Left hindlimb (tissue), 1 donor: ENCODE data around the gene ZFYVE9.
"Not testable (repeated sequence)": the region's sequence is repeated elsewhere in the genome, so short reads cannot be mapped to it uniquely, and the experiment has no call there.

Experiments used
- DNase-seq: peaks from one replicate; pipeline ENCODE4 v3.0.0-alpha.2; 2018

Gene ZFYVE9

GRCh38 chr1:52141513-52142219 is at the start of gene ZFYVE9:
ZFYVE9 (plus strand) TSS chr1:52142089; CDS start chr1:52233207, 91,118 bp downstream.
- peak; percentile 86 for DNase-seq

GRCh38 chr1:52094300-52094699 is 47.6 kb upstream of the ZFYVE9 start:
- DNase-seq: not testable (repeated sequence)

- DNase-seq: no peak
These were observed 45.7 kb upstream of the ZFYVE9 start for GRCh38 chr1:52096216-52096615.

GRCh38 chr1:52098139-52098871 is 43.6 kb upstream of the ZFYVE9 start:
- DNase-seq: no peak

- DNase-seq: no peak
These were observed 39.4 kb upstream of the ZFYVE9 start for GRCh38 chr1:52102336-52103013.

- no peak for DNase-seq
These were observed 30.4 kb upstream of the ZFYVE9 start for GRCh38 chr1:52111492-52111891.

- no peak for DNase-seq
These were observed 29.4 kb upstream of the ZFYVE9 start for GRCh38 chr1:52112489-52112888.

GRCh38 chr1:52119301-52120079 is 22.4 kb upstream of the ZFYVE9 start:
- DNase-seq: no peak

- no peak for DNase-seq
These were observed 19.5 kb upstream of the ZFYVE9 start for GRCh38 chr1:52122384-52122783.

- no peak for DNase-seq
These were observed 18.3 kb upstream of the ZFYVE9 start for GRCh38 chr1:52123622-52124021.

- no peak for DNase-seq
These were observed 16.0 kb upstream of the ZFYVE9 start for GRCh38 chr1:52125736-52126359.

- no peak for DNase-seq
These were observed 14.4 kb upstream of the ZFYVE9 start for GRCh38 chr1:52127181-52128180.

GRCh38 chr1:52139817-52140540 is 1.9 kb upstream of the ZFYVE9 start:
- no peak for DNase-seq

GRCh38 chr1:52140633-52141512 is 1.0 kb upstream of the ZFYVE9 start:
- no peak for DNase-seq

- peak; percentile 74 for DNase-seq
These were observed 613 bp downstream of the ZFYVE9 start for GRCh38 chr1:52142220-52143183.

- no peak for DNase-seq
These were observed 3.2 kb downstream of the ZFYVE9 start for GRCh38 chr1:52145137-52145536.

GRCh38 chr1:52150445-52150844 is 8.6 kb downstream of the ZFYVE9 start:
- not testable (repeated sequence) for DNase-seq

- no peak for DNase-seq
These were observed 9.1 kb downstream of the ZFYVE9 start for GRCh38 chr1:52150946-52151345.
